HG03135 (cell line): ENCODE measurements around the gene LETM1.

Source experiments
- ATAC-seq: cut with Tn5 transposase; IDR thresholded peaks from one replicate; pipeline ENCODE4 v1.9.1; 2021; ENCODE audit warnings: mild to moderate bottlenecking, moderate library complexity; ENCODE audit not compliant: unreplicated experiment

Gene LETM1

DNA sequence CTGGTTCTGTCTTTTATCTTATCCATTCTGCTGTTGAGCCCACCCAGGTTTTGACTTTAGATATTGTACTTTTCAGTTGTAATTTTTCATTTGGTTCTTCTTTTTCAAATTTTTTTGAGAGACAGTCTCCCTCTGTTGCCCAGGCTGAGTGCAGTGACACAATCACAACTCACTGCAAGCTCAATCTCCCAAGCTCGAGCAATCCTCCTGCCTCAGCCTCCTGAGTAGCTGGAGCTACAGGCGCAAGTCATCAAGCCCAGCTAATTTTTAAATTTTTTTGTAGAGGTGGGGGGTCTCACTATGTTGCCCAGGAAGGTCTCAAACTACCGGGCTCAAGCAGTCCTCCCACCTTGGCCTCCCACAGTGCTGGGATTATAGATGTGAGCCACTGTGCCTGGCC is 25.7 kb downstream of the LETM1 start:
- ATAC-seq = no peak

DNA sequence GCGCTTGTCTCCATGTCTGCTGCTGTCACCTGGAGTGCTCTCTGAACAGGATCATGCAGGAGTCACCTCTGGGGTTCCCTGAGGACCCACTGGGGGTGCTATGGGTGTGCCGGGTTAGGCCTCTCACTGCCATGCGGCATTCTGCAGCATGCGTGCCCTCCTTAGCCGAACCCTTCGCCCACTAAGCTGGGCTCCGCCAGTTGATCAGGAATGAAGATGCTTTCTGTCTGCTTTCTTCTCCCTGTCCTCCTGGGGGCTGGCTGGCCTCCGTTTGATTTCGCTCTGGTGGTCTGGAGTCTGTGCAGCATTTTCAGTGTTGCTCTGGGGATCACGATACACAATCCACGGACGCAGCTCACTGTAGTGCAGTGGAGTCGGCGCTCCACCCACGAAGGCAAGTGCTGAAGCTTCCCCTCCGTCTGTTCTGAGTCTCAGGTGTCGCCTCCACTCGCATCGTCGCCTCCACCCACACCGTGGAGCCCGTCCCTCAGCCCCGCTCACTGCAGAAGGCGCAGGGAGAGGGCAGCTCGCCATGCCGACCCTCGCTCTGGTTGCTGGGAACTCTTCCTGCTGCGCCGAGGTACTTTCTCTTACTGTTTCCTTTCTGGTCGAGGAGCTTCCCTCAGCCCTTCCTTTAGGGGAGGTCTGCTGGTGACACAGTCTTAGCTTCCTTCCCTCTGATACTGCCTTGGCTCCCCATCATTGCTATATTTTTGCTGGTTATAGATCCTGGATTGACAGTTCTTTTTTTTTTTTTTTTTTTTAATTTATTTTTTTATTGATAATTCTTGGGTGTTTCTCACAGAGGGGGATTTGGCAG is 29.2 kb downstream of the LETM1 start:
- no peak for ATAC-seq

DNA sequence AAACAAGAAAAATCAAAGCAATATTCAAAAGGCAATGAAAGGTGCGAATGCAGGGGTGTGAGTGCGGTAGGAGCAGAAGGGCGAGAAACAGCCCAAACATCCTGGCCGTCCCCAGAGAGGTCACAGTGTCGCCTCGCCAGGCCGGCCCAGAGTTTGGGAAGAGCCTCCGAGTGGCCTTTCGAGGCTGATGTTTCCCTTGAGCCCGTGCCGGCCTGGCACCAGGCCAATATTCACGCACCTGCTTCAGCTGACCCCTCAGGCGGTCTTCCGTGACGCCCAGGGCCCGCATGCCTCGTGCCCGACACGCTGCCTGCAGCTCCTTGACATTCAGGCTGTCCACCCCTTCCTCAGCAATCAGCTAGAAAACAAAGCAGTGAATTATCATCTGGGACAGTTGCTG is 30.6 kb downstream of the LETM1 start:
- ATAC-seq = no peak

DNA sequence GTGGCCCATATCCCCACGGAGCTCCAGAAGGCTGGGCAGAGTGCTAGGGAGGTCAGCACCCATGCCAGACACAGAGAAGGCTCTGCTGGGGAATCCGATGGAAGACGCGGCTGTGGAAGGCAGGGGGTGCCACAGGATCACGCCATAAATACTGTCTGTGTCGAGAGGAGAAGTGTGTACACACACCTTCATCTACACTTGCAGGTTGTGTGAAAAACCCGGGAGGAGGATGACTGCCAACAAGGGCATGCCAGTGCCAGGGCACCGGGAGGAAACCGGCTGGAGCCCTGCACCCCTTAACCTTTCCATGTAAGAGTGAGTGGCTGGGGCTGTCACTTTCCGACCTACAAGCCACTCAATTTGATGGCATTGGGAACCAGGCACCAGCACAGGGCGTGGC is 31.2 kb downstream of the LETM1 start:
- ATAC-seq = no peak

DNA sequence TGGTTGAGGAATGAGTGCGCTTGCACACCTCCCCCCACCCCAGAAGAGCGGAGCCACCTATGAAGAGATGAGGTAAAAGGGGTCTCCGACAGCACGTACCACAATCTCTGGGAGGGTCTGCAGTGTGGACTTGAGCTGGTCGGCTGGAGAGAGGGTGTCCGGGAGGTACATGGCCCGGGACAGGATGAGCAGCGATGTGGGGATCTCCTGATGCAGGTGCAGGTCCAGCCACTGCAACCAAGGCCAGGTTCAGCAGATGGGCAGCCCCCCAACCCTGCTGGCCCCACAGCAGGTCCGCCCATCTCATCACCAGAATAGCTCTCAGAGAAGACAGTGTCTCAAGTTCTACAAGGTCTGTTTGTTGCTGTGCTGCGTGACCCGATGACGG is 32.4 kb downstream of the LETM1 start:
- ATAC-seq = no peak

DNA sequence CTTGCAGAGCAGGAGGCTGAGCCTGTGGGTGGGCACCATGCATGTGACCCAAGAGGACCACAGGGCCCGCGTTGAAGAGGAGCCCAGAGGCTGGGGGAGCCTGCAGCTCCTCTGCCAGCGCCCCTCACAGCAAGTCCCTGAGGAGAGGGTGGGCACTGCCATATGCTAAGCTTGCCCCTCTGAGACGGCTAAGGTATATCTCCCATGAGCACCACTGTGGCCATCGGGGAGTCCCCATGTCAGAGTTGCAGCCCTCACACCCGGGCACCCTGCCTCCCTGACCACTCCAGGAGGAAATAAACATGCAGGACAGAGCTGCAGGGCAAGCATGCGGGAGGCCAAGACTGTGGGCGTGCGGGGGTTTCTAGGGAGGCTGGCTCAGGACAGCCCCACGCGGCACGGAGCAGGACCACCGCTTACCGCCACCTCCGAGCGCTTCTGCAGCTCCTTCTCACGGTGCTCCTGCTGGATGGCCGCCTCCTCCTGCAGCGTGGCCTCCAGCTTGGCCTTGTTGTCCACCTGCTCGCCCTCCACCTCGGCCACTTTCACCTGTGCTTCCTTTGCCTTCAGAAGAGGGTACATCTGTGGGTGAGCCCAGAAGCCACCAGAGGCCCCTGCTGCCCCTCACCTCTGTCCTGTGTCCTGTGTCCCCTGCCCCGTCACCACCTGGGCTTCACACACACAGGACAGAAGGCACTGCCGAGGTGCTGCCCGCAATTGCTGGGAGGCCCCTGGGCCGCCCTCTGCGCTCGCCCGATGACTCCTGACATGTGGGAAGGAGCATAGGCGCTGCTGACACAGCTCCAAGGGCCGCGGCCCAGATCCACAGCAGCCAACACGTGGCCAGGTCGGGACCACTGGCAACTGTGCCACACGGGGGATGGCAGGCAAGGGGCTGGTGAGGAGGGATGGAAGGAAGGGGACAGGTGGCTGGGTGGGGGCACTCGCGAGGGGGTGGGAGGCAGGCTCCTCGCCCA is 33.1 kb downstream of the LETM1 start:
- no peak for ATAC-seq

DNA sequence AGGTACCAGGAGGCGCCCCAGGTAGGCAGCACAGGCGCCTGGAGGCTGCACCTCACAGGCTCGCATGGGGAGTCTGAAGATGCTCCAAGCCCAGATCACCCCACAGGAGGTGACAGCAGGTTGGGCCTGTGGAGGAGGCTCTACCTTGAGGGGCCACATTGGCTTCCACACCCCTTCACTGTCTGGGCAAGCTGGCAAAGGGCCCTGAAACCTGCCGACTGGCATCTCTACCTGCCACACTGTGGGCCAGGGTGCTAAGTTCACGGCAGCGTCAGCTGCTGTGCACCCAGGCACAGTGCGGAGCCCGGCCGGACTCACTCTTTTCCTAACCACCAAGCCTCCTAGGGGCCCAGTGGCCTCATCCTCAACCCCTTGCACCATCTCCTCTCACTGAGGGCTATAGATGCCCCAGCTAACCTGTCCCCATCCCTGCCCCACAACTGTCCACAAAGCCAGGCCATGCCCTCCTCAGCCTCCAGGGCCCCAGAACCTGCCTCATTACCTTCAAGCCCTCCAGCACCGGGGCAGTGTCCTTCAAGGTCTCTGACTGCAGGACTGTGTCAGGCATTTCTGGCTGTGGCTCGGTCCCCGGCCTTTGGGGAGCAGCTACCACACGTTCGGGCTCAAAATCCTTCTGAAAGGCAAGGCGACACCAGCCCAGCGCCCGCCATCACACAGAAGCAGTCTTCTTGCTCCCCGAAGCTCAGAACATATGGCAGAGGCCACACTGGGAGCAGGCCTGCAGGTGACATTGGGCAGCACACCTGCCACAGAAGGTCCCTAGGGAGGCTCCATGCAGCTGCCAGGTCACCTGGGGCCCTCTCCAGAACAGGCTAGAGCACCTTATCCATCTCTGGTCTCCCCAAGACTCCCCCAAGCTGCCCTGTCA is 34.0 kb downstream of the LETM1 start:
- no peak for ATAC-seq

DNA sequence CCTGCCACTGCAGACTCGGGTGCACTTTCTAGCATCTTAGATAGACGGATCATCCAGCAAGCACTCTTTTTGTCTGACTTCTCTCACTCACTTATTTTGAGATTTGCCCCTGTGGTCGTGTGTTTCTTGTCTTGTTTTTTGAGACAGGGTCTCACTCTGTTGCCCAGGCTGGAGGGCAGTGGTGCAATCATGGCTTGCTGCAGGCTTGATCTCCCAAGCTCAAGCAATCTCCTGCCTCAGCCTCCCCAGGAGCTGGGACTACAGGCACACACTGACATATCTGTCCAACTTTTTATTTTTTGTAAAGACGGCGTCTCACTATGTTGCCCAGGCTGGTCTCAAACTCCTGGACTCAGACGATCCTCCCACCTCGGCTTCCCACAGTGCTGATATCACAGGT is 36.1 kb downstream of the LETM1 start:
- ATAC-seq = no peak

DNA sequence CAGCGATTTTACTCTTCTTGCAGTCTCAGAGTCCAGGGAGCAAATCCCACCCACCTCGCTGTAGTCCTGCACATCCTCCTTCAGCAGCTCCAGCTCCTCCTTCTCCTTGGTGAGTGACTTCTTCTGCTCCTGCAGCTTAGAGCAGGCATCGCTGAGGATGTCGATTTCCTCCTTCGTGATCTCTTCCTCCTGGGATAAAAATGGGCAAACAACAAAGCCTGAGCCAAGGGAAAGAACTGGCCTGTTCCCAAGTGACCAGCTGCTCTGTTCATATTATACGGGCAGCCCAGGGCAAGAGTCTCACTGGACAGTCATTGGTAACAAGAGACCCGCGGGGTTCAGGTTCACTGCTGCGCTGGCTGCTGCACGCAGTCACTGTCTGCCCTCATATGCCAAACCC is 36.7 kb downstream of the LETM1 start:
- no peak for ATAC-seq

DNA sequence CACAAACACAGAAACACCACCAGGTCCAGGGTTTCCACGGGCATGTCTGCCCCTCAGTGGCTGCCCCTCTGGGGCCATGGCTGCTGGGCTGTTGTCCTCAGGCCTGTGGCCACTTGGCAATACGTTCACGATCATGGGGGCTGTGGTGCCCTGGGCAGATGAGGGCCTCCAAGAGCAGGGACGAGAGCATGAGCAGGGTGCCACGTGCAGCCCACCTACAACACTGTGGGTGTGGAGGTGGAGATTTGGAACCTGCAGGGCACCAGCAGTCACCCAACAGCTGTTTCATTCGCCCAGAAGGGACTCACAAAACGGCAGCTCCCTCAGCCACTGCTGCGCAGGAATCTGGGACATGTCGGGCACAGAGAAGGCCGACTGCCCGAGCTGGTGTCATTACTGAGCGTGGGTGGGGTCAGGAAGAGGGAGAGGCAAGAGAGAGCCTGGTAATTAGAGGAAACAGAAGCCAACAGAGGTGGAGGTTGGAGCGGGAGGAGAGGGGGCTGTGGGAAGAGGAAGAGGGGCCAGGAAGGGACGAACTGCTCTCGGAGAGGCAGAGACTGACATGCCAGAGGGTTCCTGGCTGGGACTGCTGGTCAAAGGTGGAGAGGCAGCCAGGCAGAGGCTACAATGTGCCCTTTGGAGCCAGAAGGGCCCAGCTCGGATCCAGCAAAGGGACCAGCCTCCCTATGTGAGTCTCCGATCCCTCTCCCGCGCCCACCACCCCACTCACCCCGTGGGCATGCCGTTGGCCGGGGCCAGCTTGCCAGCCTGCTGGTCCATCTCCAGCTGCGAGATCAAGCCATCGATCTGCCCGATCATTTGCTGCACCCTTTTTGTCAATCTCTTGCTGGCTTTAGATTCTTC is 39.7 kb downstream of the LETM1 start:
- no peak for ATAC-seq

DNA sequence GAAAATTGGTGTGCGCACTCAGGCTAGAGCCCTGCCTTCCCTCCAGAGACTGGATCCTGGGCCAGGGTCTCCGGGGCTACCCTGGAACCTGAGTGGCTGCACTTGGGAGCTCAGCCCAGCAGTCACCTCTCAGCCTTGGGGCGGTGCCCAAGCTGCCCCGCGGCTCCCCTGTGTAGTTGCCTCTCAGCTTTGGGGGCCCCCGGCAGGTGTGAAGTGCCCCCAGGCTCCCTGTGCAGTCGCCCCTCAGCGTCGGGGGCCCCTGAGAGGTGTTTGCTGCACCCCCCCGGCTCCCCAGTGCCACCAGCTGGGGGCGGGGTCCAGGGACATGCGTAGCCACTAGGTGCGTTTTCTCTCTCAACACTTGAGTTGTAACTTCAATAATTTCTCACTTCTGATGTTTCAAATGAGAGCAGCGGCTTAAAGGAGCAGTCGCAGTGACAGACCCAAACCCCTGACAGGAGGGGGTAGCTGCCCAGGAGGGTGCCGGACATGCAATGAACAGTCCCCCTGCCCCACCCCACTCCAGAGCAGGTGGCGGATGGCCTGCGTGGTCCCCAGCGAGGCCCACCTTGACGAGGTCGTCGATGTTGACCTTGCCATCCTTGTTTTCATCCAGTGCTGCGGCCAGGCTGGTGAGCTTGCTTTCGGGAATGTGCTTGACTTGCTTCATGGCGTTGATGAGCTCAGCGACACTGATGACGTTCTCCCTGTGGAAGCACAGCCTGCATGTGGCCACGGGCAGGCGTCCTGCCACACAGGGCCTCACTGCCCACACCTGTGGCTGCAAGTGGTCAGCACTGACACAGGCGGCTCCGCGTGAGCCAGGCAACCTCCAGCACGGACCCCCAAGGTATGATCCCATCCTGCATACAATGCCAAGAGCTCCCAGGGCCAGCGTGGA is 40.6 kb downstream of the LETM1 start:
- ATAC-seq = no peak

DNA sequence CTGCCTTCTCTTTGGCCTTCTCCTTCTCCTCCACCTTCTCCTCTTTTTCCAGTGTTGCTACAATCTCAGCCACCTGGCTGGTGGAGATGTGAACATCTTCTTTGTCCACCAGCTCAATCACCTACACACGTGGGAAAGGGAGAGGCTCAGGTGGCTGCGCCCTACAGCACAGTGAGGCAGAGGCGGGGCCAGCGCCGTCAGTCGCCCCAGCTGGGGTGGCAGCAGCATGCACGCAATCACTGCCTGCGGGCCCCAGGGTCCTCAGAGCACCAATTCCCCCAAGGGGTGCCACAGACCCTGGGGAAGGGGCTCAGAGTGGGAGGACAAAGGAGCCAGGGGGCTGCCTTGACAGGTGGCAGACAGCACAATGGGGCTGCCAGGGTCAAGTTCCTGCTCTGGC is 41.5 kb downstream of the LETM1 start:
- no peak for ATAC-seq

DNA sequence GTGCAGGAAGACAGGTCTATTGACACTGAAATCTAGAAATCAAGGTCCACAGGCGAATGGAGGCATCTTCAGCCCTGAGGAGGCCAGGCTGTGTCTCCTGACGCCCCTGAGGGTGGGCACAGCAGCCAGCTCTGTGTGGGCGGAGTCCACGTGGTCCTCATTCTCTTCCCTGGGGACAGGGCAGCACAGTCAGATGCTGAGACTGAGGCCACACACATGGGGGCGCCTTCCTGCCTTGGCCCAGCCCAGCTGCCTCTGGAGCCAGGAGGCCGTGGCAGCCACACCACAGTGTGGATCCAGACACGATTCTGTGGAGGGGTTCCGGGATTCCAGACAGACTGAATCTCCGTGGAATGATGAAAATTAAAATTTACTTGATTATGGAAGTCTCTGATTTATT is 42.0 kb downstream of the LETM1 start:
- ATAC-seq = no peak

DNA sequence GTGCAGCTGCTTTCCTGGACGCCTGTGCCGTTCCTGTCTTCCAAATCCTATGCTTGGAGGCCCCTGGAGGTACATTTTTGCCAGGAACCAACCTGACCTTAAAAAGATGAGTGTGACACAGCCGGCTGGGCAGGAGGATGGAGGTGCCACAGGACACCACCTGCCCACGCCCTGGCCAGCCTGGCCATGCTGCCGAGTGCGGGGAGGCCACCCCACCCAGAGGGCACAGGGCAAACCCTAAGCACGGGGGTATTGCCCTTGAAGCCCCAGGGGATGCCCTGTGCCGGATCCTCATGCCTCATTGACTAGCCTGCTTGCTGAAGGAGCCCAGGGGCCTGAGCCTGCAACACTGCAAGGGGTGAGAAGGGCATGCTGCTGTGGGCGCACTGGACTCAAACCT is 42.7 kb downstream of the LETM1 start:
- no peak for ATAC-seq

DNA sequence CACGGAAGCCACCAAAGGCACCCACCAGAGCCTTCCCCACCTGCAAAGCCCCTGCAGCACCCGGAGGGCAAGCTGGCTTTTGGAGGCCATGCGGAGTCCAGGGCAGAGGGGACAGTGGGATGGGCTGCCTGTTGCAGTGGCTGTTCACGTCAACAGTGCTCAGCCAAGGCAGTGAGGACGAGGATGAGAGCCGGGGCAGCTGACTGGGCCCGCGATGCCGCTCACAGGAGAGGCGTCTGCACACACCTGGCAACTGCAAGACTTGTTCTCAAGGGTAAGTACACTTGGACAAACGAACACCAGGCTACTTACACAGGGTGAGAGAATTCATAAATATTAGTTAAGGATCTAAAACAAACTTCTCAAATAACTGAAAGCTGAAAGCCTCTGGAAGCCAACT is 43.2 kb downstream of the LETM1 start:
- no peak for ATAC-seq

DNA sequence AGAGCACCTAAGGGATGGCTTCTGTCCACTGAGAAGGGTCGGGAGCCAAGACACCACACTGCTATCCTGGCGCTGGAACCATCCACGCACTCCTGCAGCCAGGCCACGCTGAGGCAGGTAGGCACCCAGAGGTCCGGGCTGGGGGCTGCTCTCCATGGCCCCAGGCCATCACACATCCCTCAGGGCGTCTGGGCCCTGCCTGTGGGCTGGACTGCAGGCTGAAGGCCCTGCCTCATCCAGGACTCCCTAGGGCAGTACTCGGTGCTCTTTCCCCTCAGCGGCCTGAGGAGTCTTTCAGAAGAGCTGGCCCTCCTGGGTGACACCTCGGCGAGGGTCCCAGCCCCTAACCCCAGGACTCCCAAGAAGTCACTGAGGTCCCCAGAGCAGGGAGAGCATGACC is 45.2 kb downstream of the LETM1 start:
- no peak for ATAC-seq

DNA sequence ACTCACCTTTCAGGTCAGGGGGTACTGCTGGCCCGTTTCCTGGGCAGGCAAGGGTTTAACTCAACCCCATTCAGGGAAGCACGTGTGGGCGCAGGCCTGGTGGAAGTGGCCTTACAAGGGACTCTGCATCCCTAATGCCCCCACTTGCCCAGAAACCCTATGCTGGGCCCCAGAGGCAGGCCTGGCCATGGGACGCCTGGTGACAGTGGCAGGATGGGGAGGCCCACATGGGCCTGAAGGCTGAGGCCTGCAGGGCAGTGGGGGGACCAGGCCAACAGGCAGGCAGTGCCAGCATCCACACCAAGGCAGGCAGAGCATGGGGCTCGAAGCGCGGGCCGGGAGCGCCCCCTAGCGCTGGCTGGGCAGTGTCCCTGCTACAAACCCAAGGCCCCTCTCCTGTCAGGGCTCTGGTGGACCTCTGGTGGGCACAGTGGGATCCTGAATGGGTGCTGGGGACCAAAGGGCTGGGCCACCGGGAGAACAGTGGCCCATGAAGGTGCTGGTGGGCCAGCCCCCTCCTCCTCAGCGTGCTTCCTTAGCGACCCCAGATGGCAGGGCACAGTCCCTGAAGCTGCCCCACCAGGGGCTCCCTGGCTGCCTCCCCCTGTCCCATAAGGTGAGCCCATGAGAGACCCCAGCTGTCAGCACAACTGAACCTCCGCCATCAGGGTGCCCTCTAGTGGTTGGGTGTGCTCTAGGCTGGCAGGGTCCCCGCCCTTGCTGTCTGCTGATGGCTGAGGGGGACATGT is 46.0 kb downstream of the LETM1 start:
- ATAC-seq = no peak
